Gastrocnemius medialis (tissue), 4 donors: ENCODE results near the gene STX17.

Source experiments
- POLR2A ChIP-seq, 2 donors: fragments of 450-650 bp; IDR thresholded peaks; one replicate each; pipeline ENCODE4 v1.6.1; 2017; ENCODE audit warnings: antibody characterized with exemption in 2 of 2, mild to moderate bottlenecking in 2 of 2, moderate library complexity in 2 of 2
- TF ChIP-seq, protein P1 (sequence below), 5 experiments: fragments of 450-650 bp in 3 of 5; fragments of 200-600 bp in 2 of 5; sonication (generic) in 2 of 5; IDR thresholded peaks in 4 of 5; conservative IDR thresholded peaks in 1 of 5; 1 replicate in 4 of 5; 2 replicates in 1 of 5; pipeline ENCODE4 v1.5.1; 2016 to 2019; ENCODE audit warnings: antibody characterized with exemption in 5 of 5, mild to moderate bottlenecking in 3 of 5, moderate library complexity in 3 of 5

DNA sequence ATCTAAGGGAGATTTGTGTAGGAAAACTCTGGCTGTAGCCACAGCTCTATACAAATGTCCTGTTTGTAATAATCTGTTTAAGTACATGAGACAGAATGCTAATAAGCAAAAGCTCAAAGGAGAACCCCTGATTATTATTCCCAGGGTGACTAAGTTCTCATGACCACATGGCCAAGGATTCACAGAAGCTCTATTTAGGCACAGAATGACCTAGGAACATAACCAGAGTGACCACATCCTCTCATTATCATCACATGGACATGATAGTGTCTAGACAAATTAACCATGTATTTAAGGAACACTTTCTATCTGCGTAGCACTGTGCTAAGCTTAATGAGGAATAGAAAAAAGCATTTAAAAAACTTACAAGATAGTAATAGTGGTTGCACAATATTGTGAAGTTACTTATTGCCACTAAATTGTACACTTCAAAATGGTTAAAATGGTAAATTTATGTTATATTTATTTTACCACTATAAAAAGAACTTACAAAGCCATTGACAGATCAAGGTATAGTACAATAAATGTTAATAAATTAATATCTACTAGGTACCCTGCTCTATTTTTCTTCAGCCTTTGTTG, 56.3 kb downstream of the STX17 start:
- TF ChIP-seq POLR2A (IDR thresholded peaks at IDR 0.05): no peak
- TF ChIP-seq, protein P1, sequence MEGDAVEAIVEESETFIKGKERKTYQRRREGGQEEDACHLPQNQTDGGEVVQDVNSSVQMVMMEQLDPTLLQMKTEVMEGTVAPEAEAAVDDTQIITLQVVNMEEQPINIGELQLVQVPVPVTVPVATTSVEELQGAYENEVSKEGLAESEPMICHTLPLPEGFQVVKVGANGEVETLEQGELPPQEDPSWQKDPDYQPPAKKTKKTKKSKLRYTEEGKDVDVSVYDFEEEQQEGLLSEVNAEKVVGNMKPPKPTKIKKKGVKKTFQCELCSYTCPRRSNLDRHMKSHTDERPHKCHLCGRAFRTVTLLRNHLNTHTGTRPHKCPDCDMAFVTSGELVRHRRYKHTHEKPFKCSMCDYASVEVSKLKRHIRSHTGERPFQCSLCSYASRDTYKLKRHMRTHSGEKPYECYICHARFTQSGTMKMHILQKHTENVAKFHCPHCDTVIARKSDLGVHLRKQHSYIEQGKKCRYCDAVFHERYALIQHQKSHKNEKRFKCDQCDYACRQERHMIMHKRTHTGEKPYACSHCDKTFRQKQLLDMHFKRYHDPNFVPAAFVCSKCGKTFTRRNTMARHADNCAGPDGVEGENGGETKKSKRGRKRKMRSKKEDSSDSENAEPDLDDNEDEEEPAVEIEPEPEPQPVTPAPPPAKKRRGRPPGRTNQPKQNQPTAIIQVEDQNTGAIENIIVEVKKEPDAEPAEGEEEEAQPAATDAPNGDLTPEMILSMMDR (IDR thresholded peaks at IDR 0.05 in 4 of 5, conservative IDR thresholded peaks at IDR 0.05 in 1 of 5): no peak
